Measurements from ENCODE around the gene THAP7.

GRCh38 chr22:21016644-21017420 is 14.9 kb upstream of the THAP7 start:
- TF ChIP-seq, protein P1, sequence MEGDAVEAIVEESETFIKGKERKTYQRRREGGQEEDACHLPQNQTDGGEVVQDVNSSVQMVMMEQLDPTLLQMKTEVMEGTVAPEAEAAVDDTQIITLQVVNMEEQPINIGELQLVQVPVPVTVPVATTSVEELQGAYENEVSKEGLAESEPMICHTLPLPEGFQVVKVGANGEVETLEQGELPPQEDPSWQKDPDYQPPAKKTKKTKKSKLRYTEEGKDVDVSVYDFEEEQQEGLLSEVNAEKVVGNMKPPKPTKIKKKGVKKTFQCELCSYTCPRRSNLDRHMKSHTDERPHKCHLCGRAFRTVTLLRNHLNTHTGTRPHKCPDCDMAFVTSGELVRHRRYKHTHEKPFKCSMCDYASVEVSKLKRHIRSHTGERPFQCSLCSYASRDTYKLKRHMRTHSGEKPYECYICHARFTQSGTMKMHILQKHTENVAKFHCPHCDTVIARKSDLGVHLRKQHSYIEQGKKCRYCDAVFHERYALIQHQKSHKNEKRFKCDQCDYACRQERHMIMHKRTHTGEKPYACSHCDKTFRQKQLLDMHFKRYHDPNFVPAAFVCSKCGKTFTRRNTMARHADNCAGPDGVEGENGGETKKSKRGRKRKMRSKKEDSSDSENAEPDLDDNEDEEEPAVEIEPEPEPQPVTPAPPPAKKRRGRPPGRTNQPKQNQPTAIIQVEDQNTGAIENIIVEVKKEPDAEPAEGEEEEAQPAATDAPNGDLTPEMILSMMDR (IDR thresholded peaks at IDR 0.05; ENCODE audit: insufficient read depth, low read depth, low read length) = no peak
- no peak for TF ChIP-seq EZH2 (IDR thresholded peaks at IDR 0.05; ENCODE audit: insufficient read depth, low read length)
